NCI-H2107 (cell line): Measurements from ENCODE around the gene COL5A3.
"Not testable (repeated sequence)": the region's sequence is repeated elsewhere in the genome, so short reads cannot be mapped to it uniquely, and the experiment has no call there.

Experiments
- DNase-seq: peaks from one replicate; lab custom pipeline; 2025; lab: John Stamatoyannopoulos, UW

Gene COL5A3

DNA sequence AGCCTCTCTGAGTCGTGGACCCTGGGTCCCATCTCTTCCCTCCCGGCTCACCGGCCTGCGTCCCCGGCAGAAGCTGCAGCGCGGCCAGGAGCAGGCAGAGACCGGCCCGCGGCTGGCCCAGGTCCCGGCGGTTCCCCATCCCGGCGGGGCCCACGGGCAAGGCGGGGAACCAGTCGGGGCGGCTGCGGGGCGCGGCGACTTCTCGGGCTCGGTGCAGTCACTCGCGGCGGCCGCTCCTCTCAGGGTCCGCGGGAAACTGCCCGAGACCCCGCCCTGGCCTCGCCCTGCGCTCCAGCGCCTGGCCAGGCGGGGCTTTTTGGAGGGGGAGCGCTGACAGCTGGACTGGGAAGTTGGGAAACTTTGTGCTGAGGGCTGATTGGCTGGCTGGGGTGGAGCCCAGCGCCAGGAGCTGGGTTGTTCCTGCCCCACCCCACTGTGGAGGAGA, at the start of gene COL5A3:
TSS of gene COL5A3 (minus strand) at position 258 of the 445 bp plus-strand sequence. CDS start at position 139, 119 bp downstream.
- no peak for DNase-seq

DNA sequence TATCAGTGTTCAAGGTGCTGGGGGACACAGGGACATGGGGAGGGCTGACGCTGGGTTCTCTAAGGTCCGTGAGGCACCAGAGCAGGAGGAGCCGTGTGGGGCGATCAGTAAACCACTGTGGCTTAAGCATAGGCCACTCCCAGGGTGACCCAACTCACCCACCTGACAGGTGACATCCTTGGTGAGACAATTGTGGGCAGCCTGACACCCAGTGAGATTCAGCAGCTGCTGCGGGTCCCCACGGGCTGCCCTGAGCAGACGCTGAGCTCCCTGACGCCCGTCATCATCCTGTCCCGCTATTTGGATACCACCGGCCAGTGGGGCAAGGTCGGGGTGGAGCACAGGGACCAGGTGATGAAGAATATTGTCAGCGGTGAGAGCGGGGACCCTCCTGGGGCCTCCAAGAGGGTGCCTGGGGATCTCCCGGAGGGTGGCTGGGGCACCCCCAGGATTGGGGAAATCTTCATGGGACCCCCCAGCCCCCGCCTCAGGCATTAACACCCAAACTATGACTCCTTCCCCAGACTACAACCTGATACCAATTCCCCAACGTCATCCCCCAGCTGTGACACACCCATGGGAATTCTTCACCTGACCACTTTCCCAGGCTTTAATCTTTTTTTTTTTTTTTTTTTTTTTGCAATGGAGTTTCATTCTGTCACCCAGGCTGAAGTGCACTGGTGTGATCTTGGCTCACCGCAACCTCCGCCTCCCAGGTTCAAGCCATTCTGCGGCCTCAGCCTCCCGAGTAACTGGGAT, 42.5 kb upstream of the COL5A3 start:
- no peak for DNase-seq

DNA sequence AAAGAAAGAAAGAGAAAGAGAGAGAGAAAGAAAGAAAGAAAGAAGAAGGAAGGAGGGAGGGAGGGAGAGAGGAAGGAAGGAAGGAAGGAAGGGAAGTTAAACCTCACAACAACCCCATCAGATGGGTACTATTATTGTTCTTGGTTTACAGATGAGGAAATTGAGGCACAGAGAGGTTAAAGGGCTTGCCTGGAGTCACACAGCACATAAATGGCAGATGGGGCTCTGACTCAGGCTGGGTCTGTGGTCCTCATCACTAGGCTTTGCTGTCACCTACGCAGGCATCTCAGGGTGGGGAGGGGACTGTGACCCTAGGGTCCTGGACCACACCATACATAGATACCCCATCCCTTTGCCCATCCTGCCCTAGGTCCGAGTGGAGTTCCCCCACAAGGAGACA, 39.3 kb upstream of the COL5A3 start:
- no peak for DNase-seq

DNA sequence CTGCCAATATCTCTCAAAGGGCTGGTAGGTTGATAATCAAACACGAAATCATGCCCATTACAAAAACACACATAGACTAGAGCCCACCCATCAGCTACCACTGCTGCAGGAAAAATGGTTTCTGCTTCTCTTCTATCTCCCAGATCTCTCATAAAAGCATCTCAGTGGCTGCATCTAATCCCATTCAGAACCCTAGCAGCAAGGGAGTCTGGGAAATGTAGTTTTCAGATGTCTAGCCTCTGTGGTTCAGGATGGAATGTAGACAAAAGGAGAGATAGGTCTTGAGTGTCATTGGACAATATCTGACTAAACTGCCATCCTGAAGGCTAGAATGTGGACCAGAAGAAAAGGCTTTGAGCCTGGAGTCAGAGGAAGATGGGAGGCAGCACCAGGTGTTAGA, 35.1 kb upstream of the COL5A3 start:
- no peak for DNase-seq

DNA sequence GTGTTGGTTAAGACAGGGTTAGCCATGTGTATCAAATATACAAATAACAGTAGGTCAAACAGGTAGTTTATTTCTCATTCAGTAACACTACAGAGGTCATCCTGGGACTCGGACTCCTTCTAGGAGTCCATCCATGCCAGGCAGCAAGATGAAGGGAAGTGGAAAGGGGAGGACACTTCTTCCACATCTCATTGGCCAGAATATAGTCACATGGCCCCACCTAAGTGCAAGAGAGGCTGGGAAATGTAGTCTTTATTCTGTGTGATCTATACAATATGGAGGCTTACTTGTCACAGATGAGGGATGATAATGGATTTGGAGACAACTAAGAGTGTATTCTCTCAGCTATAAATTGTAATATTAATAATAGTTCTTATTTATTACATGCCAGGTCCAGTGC, 34.1 kb upstream of the COL5A3 start:
- DNase-seq = no peak

DNA sequence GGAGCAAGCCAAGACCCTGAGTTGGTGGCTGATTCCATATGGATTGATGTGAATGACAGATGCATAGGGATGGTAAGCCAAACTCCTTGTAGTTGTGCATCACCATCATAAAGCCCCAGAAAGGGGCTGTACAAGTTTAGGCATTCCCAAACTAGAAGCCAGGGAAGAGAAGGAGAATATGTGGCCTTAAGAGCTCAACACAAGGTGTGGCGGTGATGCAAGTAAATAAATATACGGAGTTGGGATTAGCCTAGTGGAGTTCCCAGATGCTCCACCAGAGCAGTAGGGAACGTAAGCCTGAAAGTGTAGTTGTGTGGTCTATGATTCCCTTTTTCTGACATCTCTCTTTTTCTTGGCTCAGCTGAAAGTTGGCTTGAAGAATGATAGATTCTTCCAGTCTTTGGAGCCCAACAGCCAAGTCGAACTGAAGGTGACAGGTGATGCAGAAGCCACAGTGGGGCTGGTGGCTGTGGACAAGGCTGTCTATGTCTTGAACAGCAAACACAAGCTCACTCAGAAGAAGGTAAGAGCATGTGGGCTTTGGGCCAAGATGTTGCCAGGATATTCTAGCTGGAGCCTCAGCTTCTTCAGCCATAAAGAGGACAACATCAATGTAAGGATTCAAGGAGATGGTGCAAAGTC, 33.1 kb upstream of the COL5A3 start:
- no peak for DNase-seq

DNA sequence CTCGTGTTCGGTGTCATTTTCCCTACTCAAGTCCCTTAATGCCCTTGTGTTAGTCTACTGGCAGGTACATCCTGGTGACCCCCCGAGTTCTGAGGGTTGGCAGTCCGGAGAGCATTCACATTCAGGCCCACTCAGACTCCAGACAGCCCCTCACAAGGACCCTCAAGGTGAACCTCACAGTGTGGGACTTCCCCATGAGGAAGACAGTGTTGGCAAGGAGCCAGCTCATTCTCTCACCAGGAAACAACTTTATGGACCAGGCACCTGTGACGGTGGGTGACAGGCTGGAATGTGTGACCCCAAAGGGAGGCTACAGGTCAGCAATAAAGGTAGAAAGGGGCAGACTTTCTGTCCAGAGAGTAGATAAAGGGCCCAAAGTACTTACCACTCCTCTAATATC, 27.5 kb upstream of the COL5A3 start:
- DNase-seq = no peak

DNA sequence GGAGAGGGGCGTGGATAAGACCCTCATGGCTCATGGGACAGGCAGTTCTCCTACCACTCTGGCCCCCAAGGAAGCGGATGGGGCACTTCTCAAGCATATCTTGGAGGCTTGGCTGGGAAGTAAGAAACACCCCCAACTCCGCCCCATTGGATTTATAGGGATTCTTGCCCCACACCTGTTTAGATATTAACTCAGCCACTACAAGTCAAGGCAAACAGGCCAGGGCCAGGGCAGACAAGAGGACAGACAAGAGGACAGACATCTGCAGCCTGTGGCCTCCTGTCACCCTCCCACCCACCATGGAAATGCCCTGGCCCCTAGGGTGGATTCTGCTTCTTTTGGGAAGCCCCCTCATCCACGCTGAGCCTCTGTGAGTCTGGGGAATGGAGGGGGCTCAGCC, 27.1 kb upstream of the COL5A3 start:
- no peak for DNase-seq

DNA sequence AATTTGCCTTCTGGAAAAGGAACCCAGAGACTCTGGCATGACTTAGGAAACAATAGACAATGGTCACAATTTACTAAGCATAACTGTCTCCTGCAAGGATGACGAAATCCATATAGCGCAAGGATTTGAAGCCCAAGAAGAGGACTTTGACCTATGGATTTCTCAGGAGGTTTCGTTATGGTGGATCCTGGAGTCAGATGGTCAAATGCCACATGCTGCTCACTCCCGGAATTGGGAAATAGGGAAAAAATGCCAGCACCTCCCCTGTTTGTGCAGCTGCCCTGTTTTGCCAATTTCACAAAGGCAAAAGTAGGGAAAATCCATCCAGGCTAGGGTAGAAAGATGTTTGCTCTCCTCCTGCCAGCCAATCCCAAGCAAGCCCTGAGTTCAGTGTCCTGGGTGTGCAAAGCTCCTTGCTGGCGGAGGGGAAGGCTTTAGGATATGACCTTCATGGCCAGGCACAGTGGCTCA, 26.3 kb upstream of the COL5A3 start:
- no peak for DNase-seq

DNA sequence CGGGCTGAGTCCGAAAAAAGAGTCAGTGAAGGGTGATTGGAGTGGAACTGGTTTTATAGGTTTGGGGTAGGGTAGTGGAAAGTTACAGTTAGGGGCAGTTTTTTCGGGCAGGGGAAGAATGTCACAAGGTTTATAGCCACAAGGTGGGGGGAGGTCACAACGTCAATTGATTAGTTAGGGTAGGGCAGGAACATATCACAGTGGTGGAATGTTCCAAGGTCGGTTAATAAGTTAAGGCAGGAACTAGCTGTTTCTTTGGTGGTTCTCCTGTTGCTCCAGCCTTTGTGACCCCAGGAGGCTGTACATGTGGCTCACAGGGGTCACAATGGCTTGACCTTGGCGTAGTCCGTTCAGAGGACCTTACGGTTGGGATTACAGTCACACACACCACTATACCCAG, 23.3 kb upstream of the COL5A3 start:
- no peak for DNase-seq

DNA sequence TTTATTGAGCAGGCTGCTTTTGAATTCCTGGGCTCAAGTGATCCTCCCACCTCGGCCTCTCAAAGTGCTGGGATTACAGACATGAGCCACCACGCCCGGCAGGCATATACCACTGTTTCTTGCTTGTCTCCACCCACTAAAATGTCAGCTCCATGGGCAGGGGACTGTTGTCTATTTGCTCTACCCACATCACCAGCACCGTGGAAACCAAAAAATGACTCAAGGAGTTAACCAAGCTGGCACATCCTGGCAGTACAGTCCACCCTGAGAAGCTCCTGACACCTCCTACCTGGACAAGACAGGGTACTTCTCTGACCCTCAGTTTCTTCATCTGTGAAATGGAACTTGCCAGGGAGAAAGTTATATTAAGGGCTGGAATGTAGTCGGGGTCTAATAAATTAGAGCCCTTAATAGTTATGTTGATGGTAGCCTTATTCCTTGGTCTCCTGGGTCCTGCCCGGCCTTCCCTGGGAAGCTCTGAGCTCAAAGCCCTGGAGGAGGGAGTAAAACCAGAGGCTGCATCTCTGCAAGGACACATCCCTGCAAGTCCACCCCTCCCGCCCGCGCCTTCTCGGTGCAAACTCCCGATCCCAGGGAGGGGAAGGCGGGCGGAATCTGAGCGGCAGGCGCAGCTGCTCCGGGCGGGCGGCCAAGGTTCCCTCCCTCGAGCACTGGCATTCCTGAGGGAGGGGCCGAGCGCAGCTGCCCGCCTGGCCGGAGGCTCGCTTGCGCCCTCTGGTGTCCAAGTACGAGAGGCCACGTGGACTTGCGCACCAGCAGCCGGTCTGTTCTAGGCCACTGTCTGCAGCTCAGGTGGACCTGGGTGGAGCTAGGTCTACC, 17.1 kb upstream of the COL5A3 start:
- peak; percentile 82 for DNase-seq

DNA sequence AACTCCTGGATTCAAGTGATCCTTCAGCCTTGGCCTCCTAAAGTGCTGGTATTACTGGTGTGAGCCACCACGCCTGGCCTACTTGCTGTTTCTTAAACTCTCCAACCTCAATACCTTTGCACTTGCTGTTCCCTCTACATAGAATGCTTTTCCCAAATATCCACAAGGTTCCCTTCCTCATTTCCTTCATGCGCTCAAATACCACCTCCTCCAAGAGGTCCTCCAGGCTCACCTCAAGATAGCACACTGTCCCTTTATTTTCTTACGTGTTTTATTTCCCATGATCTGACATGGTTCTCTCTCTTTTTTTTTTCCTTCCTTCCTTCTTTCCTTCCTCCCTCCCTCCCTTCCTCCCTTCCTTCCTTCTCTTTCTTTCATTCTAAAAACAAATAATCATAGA, 16.4 kb upstream of the COL5A3 start:
- no peak for DNase-seq

DNA sequence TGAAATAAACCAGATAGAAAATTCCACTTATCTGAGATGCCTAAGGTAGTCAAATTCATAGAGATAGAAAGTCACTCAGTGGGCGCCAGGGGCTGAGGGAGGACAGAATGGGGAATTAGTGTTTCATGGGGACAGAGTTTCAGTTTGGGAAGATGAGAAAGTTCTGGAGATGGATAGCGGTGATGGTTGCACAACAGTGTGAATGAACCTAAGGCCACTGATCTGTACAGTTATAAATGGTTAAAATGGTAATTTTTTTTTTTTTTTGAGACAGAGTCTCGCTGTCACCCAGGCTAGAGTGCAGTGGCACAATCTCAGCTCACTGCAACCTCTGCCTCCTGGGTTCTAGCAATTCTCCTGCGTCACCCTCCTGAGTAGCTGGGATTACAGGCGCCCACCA, 12.8 kb upstream of the COL5A3 start:
- DNase-seq = not testable (repeated sequence)

DNA sequence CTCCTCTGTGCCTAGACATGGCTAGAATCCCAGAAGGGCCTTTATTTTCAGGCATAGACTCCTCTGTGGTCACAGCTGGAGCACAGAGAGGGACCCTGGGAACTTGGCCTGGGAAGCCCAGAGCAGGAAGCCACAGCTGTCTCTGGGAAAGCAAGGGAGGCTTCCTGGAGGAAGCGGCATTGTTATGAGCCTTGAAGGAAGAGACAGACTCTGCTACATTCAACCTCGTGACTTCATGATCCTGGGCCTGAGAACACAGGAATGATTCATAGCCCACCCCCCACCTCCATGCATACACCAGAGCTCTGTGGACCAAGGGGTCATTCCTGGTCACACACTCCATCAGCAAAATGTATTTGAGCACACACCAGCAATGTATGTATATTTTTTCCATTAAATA, 11.6 kb upstream of the COL5A3 start:
- no peak for DNase-seq

DNA sequence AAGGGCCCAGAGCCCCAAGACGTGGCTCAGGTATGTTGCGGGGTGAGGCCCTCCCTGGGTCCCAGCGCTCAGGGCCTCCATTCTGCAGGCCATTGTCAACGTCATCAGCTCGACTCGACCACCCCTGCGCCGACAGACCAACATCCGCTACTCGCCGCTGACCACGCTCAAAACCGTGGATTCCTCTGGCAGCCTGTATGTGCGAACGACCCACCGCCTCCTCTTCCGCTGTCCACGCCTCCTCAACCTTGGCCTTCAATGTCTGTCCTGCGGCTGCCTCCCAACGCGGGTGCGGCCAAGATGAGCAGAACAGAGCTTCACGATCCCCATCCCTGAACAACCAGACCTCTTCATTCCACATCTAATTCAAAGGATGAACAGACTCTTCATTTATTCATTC, 11.1 kb upstream of the COL5A3 start:
- no peak for DNase-seq

DNA sequence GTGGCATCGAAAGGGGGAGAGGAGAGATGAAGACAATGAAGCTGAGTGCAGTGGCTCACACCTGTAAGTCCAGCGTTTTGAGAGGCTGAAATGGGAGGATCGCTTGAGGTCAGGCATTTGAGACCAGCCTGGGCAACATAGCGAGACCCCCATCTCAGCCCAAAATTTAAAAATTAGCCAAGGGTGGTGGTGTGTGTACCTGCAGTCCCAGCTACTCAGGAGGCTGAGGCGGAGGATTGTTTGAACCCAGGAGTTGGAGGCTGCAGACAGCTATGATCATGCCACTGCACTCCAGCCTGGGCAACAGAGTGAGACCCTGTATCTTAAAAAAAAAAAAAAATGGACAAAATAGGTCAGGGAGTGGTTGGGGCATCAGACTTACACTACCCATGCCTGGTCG, 10.5 kb upstream of the COL5A3 start:
- no peak for DNase-seq

DNA sequence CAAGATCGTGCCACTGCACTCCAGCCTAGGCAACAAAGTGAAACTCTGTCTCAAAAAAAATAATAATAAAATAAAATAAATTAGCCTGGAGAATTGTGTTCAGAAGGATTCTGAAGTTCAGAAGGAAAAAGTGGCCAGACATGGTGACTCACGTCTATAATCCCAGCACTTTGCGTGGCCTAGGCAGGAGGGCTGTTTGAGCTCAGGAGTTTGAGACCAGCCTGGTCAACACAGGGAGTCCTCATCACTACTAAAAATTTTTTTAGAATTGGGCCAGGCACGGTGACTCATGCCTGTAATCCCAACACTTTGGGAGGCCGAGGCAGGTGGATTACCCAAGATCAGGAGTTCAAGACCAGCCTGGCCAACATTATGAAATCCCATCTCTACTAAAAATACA, 8.9 kb upstream of the COL5A3 start:
- no peak for DNase-seq

DNA sequence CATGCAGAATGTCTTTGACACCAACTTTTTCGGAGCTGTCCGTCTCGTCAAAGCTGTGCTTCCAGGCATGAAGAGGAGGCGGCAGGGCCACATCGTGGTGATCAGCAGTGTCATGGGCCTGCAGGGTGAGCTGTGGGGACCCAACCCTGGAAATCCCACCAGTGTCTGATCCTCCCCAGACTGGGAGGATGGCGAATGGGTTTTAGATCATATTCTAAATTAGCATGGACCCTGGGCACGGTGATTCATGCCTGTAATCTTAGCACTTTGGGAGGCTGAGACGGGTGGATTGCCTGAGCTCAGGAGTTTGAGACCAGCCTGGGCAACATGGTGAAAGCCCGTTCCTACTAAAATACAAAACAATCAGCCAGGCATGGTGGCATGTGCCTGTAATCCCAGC, 8.5 kb upstream of the COL5A3 start:
- no peak for DNase-seq

DNA sequence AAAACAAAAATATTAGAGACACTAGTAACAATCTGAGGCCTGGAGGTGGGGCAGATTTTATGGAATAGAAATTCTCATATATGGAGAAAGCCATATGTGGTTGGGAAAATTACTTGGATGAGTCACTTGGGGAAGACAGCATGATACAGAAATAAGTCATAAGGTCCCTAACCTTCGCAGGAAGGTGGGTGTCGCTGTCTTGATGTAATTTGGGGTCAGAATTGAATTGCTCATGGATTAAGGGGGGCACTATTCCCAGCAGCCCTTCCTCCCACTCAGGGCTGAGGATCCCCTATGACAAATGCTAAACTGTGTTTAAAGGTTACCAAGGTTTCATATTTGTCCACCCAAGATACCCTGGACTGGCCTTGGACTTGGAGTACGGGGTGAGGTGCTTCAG, 8.0 kb upstream of the COL5A3 start:
- no peak for DNase-seq

DNA sequence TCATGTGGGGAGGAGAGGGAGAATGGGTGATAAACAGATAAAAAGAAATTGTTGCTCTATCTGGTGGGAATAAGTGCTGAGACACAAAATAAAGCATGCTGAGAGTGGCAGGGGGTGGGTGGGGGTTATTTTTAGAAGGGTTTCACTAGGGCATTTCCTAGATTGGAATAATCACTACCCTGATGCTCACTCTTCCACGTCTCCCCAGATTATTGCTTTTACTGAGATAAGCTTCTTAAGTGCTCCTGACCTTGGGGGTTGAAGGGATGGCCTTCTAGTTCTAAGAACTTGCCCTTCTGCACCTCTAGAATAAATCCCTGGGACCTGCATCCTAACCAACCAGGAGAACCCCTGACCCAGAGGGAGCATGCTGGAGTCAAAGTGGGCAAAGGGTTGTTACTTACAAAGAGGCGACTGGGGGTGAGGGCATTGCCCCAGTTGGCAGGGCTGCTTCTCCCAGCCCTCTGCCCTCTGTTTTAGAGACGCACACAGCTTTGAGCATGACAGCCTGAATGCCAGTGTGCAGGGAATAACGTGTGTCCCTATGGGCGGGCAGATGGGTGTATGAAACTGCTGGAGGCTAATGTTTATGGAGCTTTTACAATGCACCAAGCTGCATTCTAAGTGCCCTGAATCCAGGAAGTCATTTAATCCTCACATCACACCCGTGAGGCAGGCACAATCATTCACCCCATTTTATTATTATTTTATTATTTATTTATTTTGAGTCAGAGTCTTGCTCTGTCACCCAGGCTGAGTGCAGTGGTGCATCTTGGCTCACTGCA, 3.7 kb upstream of the COL5A3 start:
- no peak for DNase-seq

DNA sequence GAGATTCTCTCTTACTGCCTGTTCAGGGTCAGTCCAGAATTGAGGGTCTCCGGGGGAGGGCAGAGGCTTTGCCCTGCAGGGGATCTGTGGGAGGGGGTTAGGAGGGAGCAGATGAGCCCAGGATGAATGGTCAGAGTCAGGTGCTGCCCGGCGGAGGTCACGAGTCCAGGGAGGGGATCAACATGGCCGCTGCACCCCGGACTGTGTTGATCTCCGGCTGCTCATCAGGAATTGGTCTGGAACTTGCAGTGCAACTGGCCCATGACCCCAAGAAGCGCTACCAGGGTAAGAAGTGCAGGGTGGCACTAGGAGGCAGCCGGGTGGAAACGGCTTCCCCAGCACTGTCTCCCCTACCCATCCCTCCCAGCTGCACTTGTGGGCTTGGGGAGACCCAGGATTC, 3.0 kb upstream of the COL5A3 start, which contains the start of gene RDH8:
TSS of gene RDH8 (plus strand) at position 168 of the 400 bp plus-strand sequence. CDS start at position 183, 15 bp downstream.
- DNase-seq = no peak

DNA sequence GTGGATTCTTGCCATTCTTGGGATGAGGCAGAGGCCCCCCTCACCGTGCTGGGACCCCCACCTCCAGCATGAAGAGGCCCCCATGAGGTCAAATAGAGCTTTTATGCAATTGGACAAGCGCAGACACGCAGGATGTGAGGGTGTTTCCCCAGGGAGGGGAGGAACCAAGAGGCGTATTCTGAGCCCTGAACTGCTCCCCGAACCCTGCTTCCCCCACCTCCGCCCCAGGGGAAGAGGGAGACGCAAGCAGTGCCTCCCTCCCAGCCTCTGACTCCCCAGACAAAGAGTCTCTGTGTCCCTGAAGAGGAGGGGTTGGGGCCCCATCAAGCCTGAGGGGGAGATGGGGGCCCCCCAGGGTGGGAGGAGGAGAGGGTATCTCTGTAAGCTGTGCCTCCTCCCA, 1.7 kb upstream of the COL5A3 start:
- DNase-seq = no peak
